Measurements from ENCODE around the gene PKNOX1.
"Not testable (repeated sequence)": the region's sequence is repeated elsewhere in the genome, so short reads cannot be mapped to it uniquely, and the experiment has no call there.

The PKNOX1 gene

GRCh38 chr21:42973991-42974831 lies at the start of gene PKNOX1:
PKNOX1 (plus strand) TSS chr21:42974562; CDS start chr21:43004382, 29,820 bp downstream.
- DNase-seq (ENCODE audit: low spot score): peak; percentile 99

- no peak for DNase-seq (ENCODE audit: low spot score)
Observed at GRCh38 chr21:42925114-42925926, 49.0 kb upstream of the PKNOX1 start, which contains the start of gene ERVH48-1. ERVH48-1 (minus strand) TSS chr21:42925630; CDS start chr21:42919006, 6,624 bp downstream.

GRCh38 chr21:42927474-42928200 lies 46.7 kb upstream of the PKNOX1 start:
- DNase-seq (ENCODE audit: low spot score): not testable (repeated sequence)

GRCh38 chr21:42929969-42930368 lies 44.4 kb upstream of the PKNOX1 start:
- DNase-seq (ENCODE audit: low spot score): no peak

- no peak for DNase-seq (ENCODE audit: low spot score)
Observed at GRCh38 chr21:42931560-42932235, 42.7 kb upstream of the PKNOX1 start.

- not testable (repeated sequence) for DNase-seq (ENCODE audit: low spot score)
Observed at GRCh38 chr21:42932378-42933136, 41.8 kb upstream of the PKNOX1 start.

- not testable (repeated sequence) for DNase-seq (ENCODE audit: low spot score)
Observed at GRCh38 chr21:42933137-42933970, 41.0 kb upstream of the PKNOX1 start.

GRCh38 chr21:42933973-42934372 lies 40.4 kb upstream of the PKNOX1 start:
- DNase-seq (ENCODE audit: low spot score): not testable (repeated sequence)

GRCh38 chr21:42936360-42936759 lies 38.0 kb upstream of the PKNOX1 start:
- not testable (repeated sequence) for DNase-seq (ENCODE audit: low spot score)

GRCh38 chr21:42937034-42937940 lies 37.1 kb upstream of the PKNOX1 start:
- not testable (repeated sequence) for DNase-seq (ENCODE audit: low spot score)

- DNase-seq (ENCODE audit: low spot score): no peak
Observed at GRCh38 chr21:42937960-42938605, 36.3 kb upstream of the PKNOX1 start.

- DNase-seq (ENCODE audit: low spot score): not testable (repeated sequence)
Observed at GRCh38 chr21:42938606-42938995, 35.8 kb upstream of the PKNOX1 start.

GRCh38 chr21:42939582-42940413 lies 34.6 kb upstream of the PKNOX1 start:
- DNase-seq (ENCODE audit: low spot score): no peak

- no peak for DNase-seq (ENCODE audit: low spot score)
Observed at GRCh38 chr21:42941696-42942085, 32.7 kb upstream of the PKNOX1 start.

GRCh38 chr21:42942244-42942643 lies 32.1 kb upstream of the PKNOX1 start:
- DNase-seq (ENCODE audit: low spot score): no peak

- peak; percentile 11 for DNase-seq (ENCODE audit: low spot score)
Observed at GRCh38 chr21:42949094-42949755, 25.1 kb upstream of the PKNOX1 start.

- DNase-seq (ENCODE audit: low spot score): not testable (repeated sequence)
Observed at GRCh38 chr21:42951193-42951592, 23.2 kb upstream of the PKNOX1 start.
